ENCODE results near the gene PEAR1. TPM values are rescaled to one million over a fixed set of nuclear protein-coding genes. Genes with fewer than 3 reads are reported as not detected.

The PEAR1 gene
- total and polyA plus RNA-seq, 2 donors (not counting 1 experiment from before 2014, with no cell fraction given): 0.03 TPM; not detected in 1

DNA sequence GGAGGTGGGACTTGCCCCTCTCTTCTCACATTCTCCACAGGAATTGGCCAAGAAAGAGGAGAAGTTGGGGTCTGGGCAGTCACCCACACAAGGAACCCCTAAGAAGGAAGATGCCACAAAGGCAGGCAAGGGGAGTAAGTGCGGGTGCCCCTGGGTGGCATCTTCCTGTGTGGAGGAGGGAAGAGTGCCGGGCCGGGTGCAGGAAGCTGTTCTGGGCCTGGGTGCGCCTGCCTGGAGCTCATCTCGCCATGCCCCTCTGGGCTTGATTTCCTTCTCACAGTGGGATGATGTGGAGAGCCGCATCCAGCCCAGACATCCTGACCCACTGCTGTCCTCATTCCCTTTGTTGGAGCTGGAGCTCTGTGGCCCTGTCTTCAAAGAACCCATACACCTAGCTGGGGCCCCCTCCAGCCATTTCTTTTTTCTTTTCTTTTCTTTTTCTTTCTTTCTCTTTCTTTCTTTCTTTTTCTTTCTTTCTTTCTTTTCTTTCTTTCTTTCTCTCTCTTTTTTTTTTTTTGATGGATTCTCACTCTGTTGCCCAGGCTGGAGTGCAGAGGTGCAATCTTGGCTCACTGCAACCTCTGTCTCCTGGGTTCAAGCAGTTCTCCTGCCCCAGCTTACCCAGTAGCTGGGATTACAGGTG lies 36.2 kb downstream of the PEAR1 start:
- no peaks in the 10 kb centered on the region for H3K79me2 ChIP-seq (ENCODE audit: control insufficient read depth, insufficient read depth, low read length)
- no peak overlapping the region for H3K27ac Mint-ChIP-seq
- H2AFZ ChIP-seq (ENCODE audit: insufficient read depth, low read depth, low read length, poor library complexity, severe bottlenecking): no peak overlapping the region
- H3K4me3 ChIP-seq (ENCODE audit: control extremely low read depth in 1 of 5, extremely low read depth in 1 of 5, insufficient read depth in 1 of 5, low read depth in 2 of 5, low read length in 4 of 5): no peak overlapping the region
- peaks cover 0 to 52% (median 17%) of the 10 kb centered on the region in 4 experiments for H3K27me3 ChIP-seq (replicated peaks in 1 of 4; ENCODE audit: control extremely low read depth in 1 of 4, control insufficient read depth in 3 of 4, insufficient read depth in 4 of 4, low read length in 3 of 4)
- intact Hi-C loops (cut with micrococcal nuclease): no loop called here
- no peaks in the 10 kb centered on the region for H4K20me1 ChIP-seq (ENCODE audit: control insufficient read depth, insufficient read depth, low read length, poor library complexity, severe bottlenecking)
- ATAC-seq (ENCODE audit: low read depth) (no peak), DNase-seq (no peak)
- peaks cover 8% of the 10 kb centered on the region in 2 donors for H3K4me1 ChIP-seq (ENCODE audit: control insufficient read depth in 2 of 2, insufficient read depth in 2 of 2, low read length in 2 of 2)
- no peak overlapping the region for H3K4me2 ChIP-seq (replicated peaks; ENCODE audit: low read depth, low read length, poor library complexity, severe bottlenecking)
- H3K4me1 Mint-ChIP-seq: peaks cover 10% of the 10 kb centered on the region
- no peak overlapping the region for H3K4me3 Mint-ChIP-seq
- peaks cover 81% of the 10 kb centered on the region for H3K27me3 Mint-ChIP-seq
- 83% methylated on average over 3 of the region's 6 CpGs for WGBS (ENCODE audit: insufficient coverage)
- CTCF ChIA-PET: interaction anchor here (1.5 kb wide), 1 partner anchor 40 kb away, joined by 4 read pairs; no protein-coding TSS in a partner anchor
- TF ChIP-seq, protein P1, sequence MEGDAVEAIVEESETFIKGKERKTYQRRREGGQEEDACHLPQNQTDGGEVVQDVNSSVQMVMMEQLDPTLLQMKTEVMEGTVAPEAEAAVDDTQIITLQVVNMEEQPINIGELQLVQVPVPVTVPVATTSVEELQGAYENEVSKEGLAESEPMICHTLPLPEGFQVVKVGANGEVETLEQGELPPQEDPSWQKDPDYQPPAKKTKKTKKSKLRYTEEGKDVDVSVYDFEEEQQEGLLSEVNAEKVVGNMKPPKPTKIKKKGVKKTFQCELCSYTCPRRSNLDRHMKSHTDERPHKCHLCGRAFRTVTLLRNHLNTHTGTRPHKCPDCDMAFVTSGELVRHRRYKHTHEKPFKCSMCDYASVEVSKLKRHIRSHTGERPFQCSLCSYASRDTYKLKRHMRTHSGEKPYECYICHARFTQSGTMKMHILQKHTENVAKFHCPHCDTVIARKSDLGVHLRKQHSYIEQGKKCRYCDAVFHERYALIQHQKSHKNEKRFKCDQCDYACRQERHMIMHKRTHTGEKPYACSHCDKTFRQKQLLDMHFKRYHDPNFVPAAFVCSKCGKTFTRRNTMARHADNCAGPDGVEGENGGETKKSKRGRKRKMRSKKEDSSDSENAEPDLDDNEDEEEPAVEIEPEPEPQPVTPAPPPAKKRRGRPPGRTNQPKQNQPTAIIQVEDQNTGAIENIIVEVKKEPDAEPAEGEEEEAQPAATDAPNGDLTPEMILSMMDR (IDR thresholded peaks at IDR 0.05): no peak
- TF ChIP-seq EZH2 (IDR thresholded peaks at IDR 0.05; ENCODE audit: borderline replicate concordance, insufficient read depth, low read depth, low read length, poor library complexity, severe bottlenecking): no peak
- H3K9me3 Mint-ChIP-seq (ENCODE audit: insufficient read depth): no peaks in the 10 kb centered on the region
- POLR2A ChIA-PET: interaction anchor here (0.7 kb wide), 1 partner anchor 311 kb away, joined by 3 read pairs; no protein-coding TSS in a partner anchor
- H3K36me3 ChIP-seq (replicated peaks in 1 of 2; ENCODE audit: control extremely low read depth in 1 of 2, control insufficient read depth in 1 of 2, extremely low read depth in 1 of 2, insufficient read depth in 2 of 2, low read length in 1 of 2): no peaks in the 10 kb centered on the region
- no peak overlapping the region for H3K27ac ChIP-seq (ENCODE audit: low read length in 2 of 2)
- H3K9ac ChIP-seq (ENCODE audit: low read length): no peak overlapping the region
- H3K9me3 ChIP-seq (ENCODE audit: control extremely low read depth in 1 of 3, control insufficient read depth in 2 of 3, insufficient read depth in 1 of 3, low read length in 2 of 3): no peaks in the 10 kb centered on the region

DNA sequence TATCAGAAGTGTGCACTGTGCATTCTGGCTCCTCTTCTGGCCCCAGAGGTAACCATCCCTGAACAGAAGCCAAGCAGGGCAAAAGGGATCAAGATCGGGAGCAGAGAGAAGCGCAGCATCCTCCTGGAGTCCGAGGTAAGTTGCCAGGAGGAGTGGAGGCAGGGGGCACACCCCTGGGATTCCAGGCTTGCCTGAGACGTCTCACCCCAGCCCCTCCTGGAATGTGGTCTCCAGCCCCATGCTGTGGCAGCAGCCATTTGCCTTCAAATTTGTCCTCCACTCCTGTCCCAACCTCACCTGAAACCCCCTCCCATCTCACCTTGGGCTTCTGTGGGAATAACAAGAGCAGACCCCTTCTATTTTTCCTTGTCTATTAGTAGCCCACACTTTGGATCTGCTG lies 37.0 kb downstream of the PEAR1 start:
- DNase-seq: no peak
- 72% methylated on average over 4 of the region's 4 CpGs for WGBS (ENCODE audit: insufficient coverage)
- Histone ChIP-seq H3K27me3 (replicated peaks in 1 of 4; ENCODE audit: control extremely low read depth in 1 of 4, control insufficient read depth in 3 of 4, insufficient read depth in 4 of 4, low read length in 3 of 4) (peaks cover 0 to 45% (median 12%) of the 10 kb centered on the region in 4 experiments), H3K4me1 (ENCODE audit: control insufficient read depth in 2 of 2, insufficient read depth in 2 of 2, low read length in 2 of 2) (peaks cover 8% of the 10 kb centered on the region in 2 donors), H3K27ac (ENCODE audit: low read length in 2 of 2) (no peak overlapping the region), H3K9ac (ENCODE audit: low read length) (no peak overlapping the region), H3K4me3 (ENCODE audit: control extremely low read depth in 1 of 5, extremely low read depth in 1 of 5, insufficient read depth in 1 of 5, low read depth in 2 of 5, low read length in 4 of 5) (no peak overlapping the region), H3K36me3 (replicated peaks in 1 of 2; ENCODE audit: control extremely low read depth in 1 of 2, control insufficient read depth in 1 of 2, extremely low read depth in 1 of 2, insufficient read depth in 2 of 2, low read length in 1 of 2) (no peaks in the 10 kb centered on the region), H4K20me1 (ENCODE audit: control insufficient read depth, insufficient read depth, low read length, poor library complexity, severe bottlenecking) (no peaks in the 10 kb centered on the region), H2AFZ (ENCODE audit: insufficient read depth, low read depth, low read length, poor library complexity, severe bottlenecking) (no peak overlapping the region), H3K4me2 (replicated peaks; ENCODE audit: low read depth, low read length, poor library complexity, severe bottlenecking) (no peak overlapping the region), H3K9me3 (ENCODE audit: control extremely low read depth in 1 of 3, control insufficient read depth in 2 of 3, insufficient read depth in 1 of 3, low read length in 2 of 3) (no peaks in the 10 kb centered on the region), H3K79me2 (ENCODE audit: control insufficient read depth, insufficient read depth, low read length) (no peaks in the 10 kb centered on the region)
- intact Hi-C loops (cut with micrococcal nuclease): no loop called here
- TF ChIP-seq EZH2 (IDR thresholded peaks at IDR 0.05; ENCODE audit: borderline replicate concordance, insufficient read depth, low read depth, low read length, poor library complexity, severe bottlenecking): no peak
- TF ChIP-seq, protein P1 (IDR thresholded peaks at IDR 0.05): no peak
- peaks cover 8% of the 10 kb centered on the region for H3K4me1 Mint-ChIP-seq
- no peak overlapping the region for H3K27ac Mint-ChIP-seq
- peaks cover 77% of the 10 kb centered on the region for H3K27me3 Mint-ChIP-seq
- H3K4me3 Mint-ChIP-seq: no peak overlapping the region
- H3K9me3 Mint-ChIP-seq (ENCODE audit: insufficient read depth): no peaks in the 10 kb centered on the region
- no peak for ATAC-seq (ENCODE audit: low read depth)
- CTCF ChIA-PET: no interaction called here
- POLR2A ChIA-PET: interaction anchor here (0.7 kb wide), 1 partner anchor 13 kb away, joined by 5 read pairs; no protein-coding TSS in a partner anchor

All from B cell (primary cell).